GM23338 (cell line): Measurements from ENCODE around the gene KRTAP4-11.
"Not testable (repeated sequence)": the region's sequence is repeated elsewhere in the genome, so short reads cannot be mapped to it uniquely, and the experiment has no call there.

Experiments used
- CTCF ChIP-seq, 2 experiments: fragments of 200-600 bp in 1 of 2; sonication (generic) in 1 of 2; conservative IDR thresholded peaks; 2 replicates each; pipeline versions ENCODE4 v1.5.1 to v1.6.1; 2016 to 2017; ENCODE audit warnings: antibody characterized with exemption in 2 of 2, low read depth in 2 of 2, mild to moderate bottlenecking in 2 of 2, moderate library complexity in 1 of 2
- EZH2phosphoT487 ChIP-seq: fragments of 200-600 bp; sonication (generic); IDR thresholded peaks from one replicate; pipeline ENCODE4 v1.8.1; 2018; ENCODE audit warnings: antibody characterized with exemption; ENCODE audit not compliant: unreplicated experiment
- POLR2AphosphoS5 ChIP-seq: IDR thresholded peaks from 2 replicates; pipeline ENCODE4 v1.6.1; 2016; ENCODE audit warnings: antibody characterized with exemption, low read depth

GRCh38 chr17:41119696-41120690 lies 1.8 kb upstream of the KRTAP4-11 start:
- TF ChIP-seq CTCF (conservative IDR thresholded peaks at IDR 0.05; ENCODE audit: low read depth in 2 of 2); POLR2AphosphoS5; EZH2phosphoT487: not testable (repeated sequence)
